ENCODE data around the gene TBL1XR1.

The TBL1XR1 gene

DNA sequence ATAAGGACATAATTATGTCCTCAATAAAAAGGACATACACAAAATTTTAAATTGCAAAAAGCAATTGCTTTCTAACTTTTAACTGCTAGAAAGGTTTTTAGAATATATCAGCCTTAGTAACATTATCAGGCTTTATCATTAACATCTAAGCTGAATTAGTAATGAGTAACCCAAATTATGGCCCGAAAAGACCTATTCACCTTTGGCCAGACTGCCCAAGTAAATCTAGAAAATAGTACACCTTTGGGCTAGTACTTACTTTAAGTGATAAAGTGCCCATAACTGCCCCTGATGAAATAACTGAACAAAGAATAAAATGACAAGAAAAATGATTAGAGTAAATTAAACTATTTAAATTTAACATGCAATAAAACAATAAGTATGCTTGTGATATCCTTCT, 117.2 kb downstream of the TBL1XR1 start:
- Histone ChIP-seq H3K27me3 (ENCODE audit: control insufficient read depth in 3 of 3, insufficient read depth in 3 of 3, low read depth in 1 of 3, low read length in 3 of 3) (no peaks in the 10 kb centered on the region), H3K4me1 (ENCODE audit: control insufficient read depth in 2 of 2, insufficient read depth in 1 of 2, low read depth in 1 of 2, low read length in 2 of 2) (no peaks in the 10 kb centered on the region), H3K27ac (replicated peaks; ENCODE audit: low read length) (no peak overlapping the region), H2BK5ac (ENCODE audit: low read length) (no peak overlapping the region), H3K9me3 (replicated peaks in 1 of 2; ENCODE audit: control insufficient read depth in 2 of 2, insufficient read depth in 1 of 2, low read depth in 1 of 2, low read length in 2 of 2) (peaks cover 0 to 28% of the 10 kb centered on the region in 2 donors), H2BK12ac (ENCODE audit: low read length) (no peak overlapping the region), H4K91ac (ENCODE audit: low read depth, low read length, poor library complexity) (no peak overlapping the region), H3K4me2 (ENCODE audit: insufficient read depth, low read length, poor library complexity, severe bottlenecking) (no peak overlapping the region), H4K8ac (ENCODE audit: low read depth, low read length) (no peak overlapping the region), H2BK120ac (ENCODE audit: low read depth, low read length) (no peak overlapping the region), H2BK15ac (ENCODE audit: low read length) (no peak overlapping the region), H2AFZ (ENCODE audit: low read length) (no peak overlapping the region), H3K14ac (ENCODE audit: low read length) (no peak overlapping the region), H3K18ac (ENCODE audit: low read length) (no peak overlapping the region), H3K23ac (ENCODE audit: low read depth, low read length, poor library complexity) (no peak overlapping the region), H2AK5ac (ENCODE audit: low read depth, low read length) (no peak overlapping the region), H3K9ac (ENCODE audit: low read depth, low read length, poor library complexity) (no peak overlapping the region), H3K36me3 (replicated peaks in 1 of 2; ENCODE audit: control insufficient read depth in 2 of 2, insufficient read depth in 2 of 2, low read length in 2 of 2) (peaks cover 0 to 74% of the 10 kb centered on the region in 2 donors), H3K4me3 (ENCODE audit: low read length in 2 of 2) (no peak overlapping the region), H3K79me1 (ENCODE audit: low read depth, low read length) (no peaks in the 10 kb centered on the region), H3K4ac (ENCODE audit: low read length) (no peak overlapping the region)
- WGBS, 2 donors (ENCODE audit: extremely low coverage in 2 of 2, insufficient read length in 2 of 2, insufficient replicate concordance in 1 of 2): no CpG with 5 or more reads among the region's 1 CpG
- no peak for DNase-seq (ENCODE audit: low spot score)

DNA sequence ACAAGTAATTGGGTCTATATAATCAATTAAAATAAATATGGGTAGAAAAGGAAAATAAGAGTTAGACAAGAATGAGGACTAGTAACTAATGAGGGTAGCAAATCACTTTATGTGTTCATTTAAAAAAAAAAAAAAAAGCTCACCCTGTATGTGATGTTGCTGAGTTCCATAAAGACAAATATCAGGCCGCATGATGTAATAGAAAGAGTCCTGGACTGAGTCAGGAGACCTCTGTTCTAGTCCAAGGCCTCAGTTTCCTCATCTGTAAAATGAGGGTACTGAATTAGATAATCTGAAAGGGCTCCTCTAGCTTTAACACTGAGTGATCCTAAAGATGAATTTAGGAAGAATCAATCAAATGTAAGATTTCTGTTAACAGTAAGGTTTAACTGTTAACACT, 117.6 kb downstream of the TBL1XR1 start:
- Histone ChIP-seq H3K23ac (ENCODE audit: low read depth, low read length, poor library complexity) (no peak overlapping the region), H4K91ac (ENCODE audit: low read depth, low read length, poor library complexity) (no peak overlapping the region), H3K18ac (ENCODE audit: low read length) (no peak overlapping the region), H3K79me1 (ENCODE audit: low read depth, low read length) (no peaks in the 10 kb centered on the region), H2AFZ (ENCODE audit: low read length) (no peak overlapping the region), H3K4me3 (ENCODE audit: low read length in 2 of 2) (no peak overlapping the region), H2BK12ac (ENCODE audit: low read length) (no peak overlapping the region), H2AK5ac (ENCODE audit: low read depth, low read length) (no peak overlapping the region), H3K4me1 (ENCODE audit: control insufficient read depth in 2 of 2, insufficient read depth in 1 of 2, low read depth in 1 of 2, low read length in 2 of 2) (no peaks in the 10 kb centered on the region), H2BK15ac (ENCODE audit: low read length) (no peak overlapping the region), H2BK5ac (ENCODE audit: low read length) (no peak overlapping the region), H3K4me2 (ENCODE audit: insufficient read depth, low read length, poor library complexity, severe bottlenecking) (no peak overlapping the region), H3K4ac (ENCODE audit: low read length) (no peak overlapping the region), H3K36me3 (replicated peaks in 1 of 2; ENCODE audit: control insufficient read depth in 2 of 2, insufficient read depth in 2 of 2, low read length in 2 of 2) (peaks cover 0 to 74% of the 10 kb centered on the region in 2 donors), H3K9ac (ENCODE audit: low read depth, low read length, poor library complexity) (no peak overlapping the region), H3K27me3 (ENCODE audit: control insufficient read depth in 3 of 3, insufficient read depth in 3 of 3, low read depth in 1 of 3, low read length in 3 of 3) (no peaks in the 10 kb centered on the region), H2BK120ac (ENCODE audit: low read depth, low read length) (no peak overlapping the region), H4K8ac (ENCODE audit: low read depth, low read length) (no peak overlapping the region), H3K9me3 (replicated peaks in 1 of 2; ENCODE audit: control insufficient read depth in 2 of 2, insufficient read depth in 1 of 2, low read depth in 1 of 2, low read length in 2 of 2) (peaks cover 1 to 31% of the 10 kb centered on the region in 2 donors), H3K27ac (replicated peaks; ENCODE audit: low read length) (no peak overlapping the region), H3K14ac (ENCODE audit: low read length) (no peak overlapping the region)
- DNase-seq (ENCODE audit: low spot score): no peak
- no CpG with 5 or more reads among the region's 1 CpG for WGBS, 2 donors (ENCODE audit: extremely low coverage in 2 of 2, insufficient read length in 2 of 2, insufficient replicate concordance in 1 of 2)

DNA sequence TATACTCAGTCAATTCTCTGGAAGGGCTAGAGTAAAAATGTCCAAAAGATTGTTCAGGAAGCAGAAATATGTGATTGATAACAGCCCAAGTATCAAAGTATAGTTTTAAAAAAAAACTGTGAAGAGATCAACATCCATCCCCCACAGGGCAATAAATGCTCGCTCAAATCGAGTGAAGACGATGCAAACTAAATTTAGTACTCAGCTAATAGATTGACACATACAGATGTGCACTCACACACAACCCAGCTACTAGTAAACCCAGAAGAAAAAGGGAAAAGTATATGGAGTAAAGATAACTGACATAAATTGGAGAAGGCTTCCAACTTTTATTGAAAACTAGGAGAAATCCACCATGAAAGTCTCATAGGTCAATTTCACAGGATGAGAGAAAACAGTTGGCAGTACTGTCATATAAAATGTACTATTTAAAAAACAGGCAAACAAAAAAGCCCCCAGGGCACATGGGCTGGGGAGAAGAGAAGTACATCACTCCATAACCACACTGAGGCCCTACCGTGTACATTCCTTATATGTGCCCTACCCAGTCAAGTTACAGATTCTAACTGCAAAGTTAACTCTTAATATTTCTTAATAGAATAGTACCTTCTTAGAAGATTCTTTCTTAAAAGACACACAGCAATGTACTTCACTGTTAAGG, 125.7 kb downstream of the TBL1XR1 start:
- no peak overlapping the region for H3K4me3 ChIP-seq (ENCODE audit: low read length in 2 of 2)
- no peak overlapping the region for H3K14ac ChIP-seq (ENCODE audit: low read length)
- no peak overlapping the region for H2AFZ ChIP-seq (ENCODE audit: low read length)
- no peak overlapping the region for H3K9ac ChIP-seq (ENCODE audit: low read depth, low read length, poor library complexity)
- no peaks in the 10 kb centered on the region for H3K27me3 ChIP-seq (ENCODE audit: control insufficient read depth in 3 of 3, insufficient read depth in 3 of 3, low read depth in 1 of 3, low read length in 3 of 3)
- H2BK15ac ChIP-seq (ENCODE audit: low read length): no peak overlapping the region
- no peaks in the 10 kb centered on the region for H3K79me1 ChIP-seq (ENCODE audit: low read depth, low read length)
- no peak overlapping the region for H2AK5ac ChIP-seq (ENCODE audit: low read depth, low read length)
- no peak overlapping the region for H3K27ac ChIP-seq (replicated peaks; ENCODE audit: low read length)
- H3K36me3 ChIP-seq (replicated peaks in 1 of 2; ENCODE audit: control insufficient read depth in 2 of 2, insufficient read depth in 2 of 2, low read length in 2 of 2): peaks cover 0 to 59% of the 10 kb centered on the region in 2 donors
- no peak overlapping the region for H4K8ac ChIP-seq (ENCODE audit: low read depth, low read length)
- H2BK5ac ChIP-seq (ENCODE audit: low read length): no peak overlapping the region
- H3K4me1 ChIP-seq (ENCODE audit: control insufficient read depth in 2 of 2, insufficient read depth in 1 of 2, low read depth in 1 of 2, low read length in 2 of 2): no peaks in the 10 kb centered on the region
- no peak overlapping the region for H3K4me2 ChIP-seq (ENCODE audit: insufficient read depth, low read length, poor library complexity, severe bottlenecking)
- WGBS, 2 donors (ENCODE audit: extremely low coverage in 2 of 2, insufficient read length in 2 of 2, insufficient replicate concordance in 1 of 2): no CpG with 5 or more reads among the region's 4 CpGs
- DNase-seq (ENCODE audit: low spot score): no peak
- no peak overlapping the region for H3K4ac ChIP-seq (ENCODE audit: low read length)
- no peak overlapping the region for H4K91ac ChIP-seq (ENCODE audit: low read depth, low read length, poor library complexity)
- no peak overlapping the region for H3K18ac ChIP-seq (ENCODE audit: low read length)
- H3K23ac ChIP-seq (ENCODE audit: low read depth, low read length, poor library complexity): no peak overlapping the region
- no peak overlapping the region for H2BK120ac ChIP-seq (ENCODE audit: low read depth, low read length)
- H2BK12ac ChIP-seq (ENCODE audit: low read length): no peak overlapping the region
- peaks cover 3 to 24% of the 10 kb centered on the region in 2 donors for H3K9me3 ChIP-seq (replicated peaks in 1 of 2; ENCODE audit: control insufficient read depth in 2 of 2, insufficient read depth in 1 of 2, low read depth in 1 of 2, low read length in 2 of 2)

DNA sequence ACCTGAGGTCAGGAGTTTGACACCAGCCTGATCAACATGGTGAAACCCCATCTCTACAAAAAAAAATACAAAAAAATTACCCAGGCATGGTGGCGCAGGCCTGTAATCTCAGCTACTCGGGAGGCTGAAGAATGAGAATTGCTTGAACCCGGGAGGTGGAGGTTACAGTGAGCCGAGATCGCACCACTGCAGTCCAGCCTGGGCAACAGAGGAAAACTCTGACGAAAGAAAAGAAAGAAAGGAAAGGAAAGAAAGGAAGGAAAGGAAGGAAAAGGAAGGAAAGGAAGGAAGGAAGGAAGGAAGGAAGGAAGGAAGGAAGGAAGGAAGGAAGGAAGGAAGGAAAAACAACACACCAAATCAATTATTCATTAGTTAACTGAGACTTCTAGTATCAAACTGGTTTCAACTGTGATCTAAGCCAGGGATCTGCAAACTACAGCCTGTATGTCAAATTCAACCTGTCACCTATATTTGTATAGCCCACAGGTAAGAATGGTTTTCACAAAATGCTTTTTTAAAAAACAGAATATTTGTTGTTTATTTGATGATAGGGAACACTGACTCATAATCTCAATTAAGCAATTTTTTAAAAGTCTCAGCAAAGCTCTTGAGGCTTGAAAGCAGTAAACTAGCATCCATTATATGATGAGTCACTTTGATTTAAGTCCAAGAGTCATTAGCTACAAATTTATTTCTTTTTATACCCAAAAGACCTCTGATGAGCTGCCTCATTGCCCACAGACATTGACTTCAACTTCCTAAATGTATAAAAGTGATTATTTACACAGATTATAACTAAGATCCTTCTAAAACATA, 127.6 kb downstream of the TBL1XR1 start:
- Histone ChIP-seq H3K18ac (ENCODE audit: low read length) (no peak overlapping the region), H3K36me3 (replicated peaks in 1 of 2; ENCODE audit: control insufficient read depth in 2 of 2, insufficient read depth in 2 of 2, low read length in 2 of 2) (peaks cover 0 to 49% of the 10 kb centered on the region in 2 donors), H3K27me3 (ENCODE audit: control insufficient read depth in 3 of 3, insufficient read depth in 3 of 3, low read depth in 1 of 3, low read length in 3 of 3) (no peaks in the 10 kb centered on the region), H2BK12ac (ENCODE audit: low read length) (no peak overlapping the region), H3K27ac (replicated peaks; ENCODE audit: low read length) (no peak overlapping the region), H3K9ac (ENCODE audit: low read depth, low read length, poor library complexity) (no peak overlapping the region), H2BK15ac (ENCODE audit: low read length) (no peak overlapping the region), H3K14ac (ENCODE audit: low read length) (no peak overlapping the region), H3K79me1 (ENCODE audit: low read depth, low read length) (no peaks in the 10 kb centered on the region), H2BK120ac (ENCODE audit: low read depth, low read length) (no peak overlapping the region), H3K9me3 (replicated peaks in 1 of 2; ENCODE audit: control insufficient read depth in 2 of 2, insufficient read depth in 1 of 2, low read depth in 1 of 2, low read length in 2 of 2) (peaks cover 2 to 7% of the 10 kb centered on the region in 2 donors), H3K4me3 (ENCODE audit: low read length in 2 of 2) (no peak overlapping the region), H3K4ac (ENCODE audit: low read length) (no peak overlapping the region), H2BK5ac (ENCODE audit: low read length) (no peak overlapping the region), H3K23ac (ENCODE audit: low read depth, low read length, poor library complexity) (no peak overlapping the region), H2AFZ (ENCODE audit: low read length) (no peak overlapping the region), H2AK5ac (ENCODE audit: low read depth, low read length) (no peak overlapping the region), H4K91ac (ENCODE audit: low read depth, low read length, poor library complexity) (no peak overlapping the region), H4K8ac (ENCODE audit: low read depth, low read length) (no peak overlapping the region), H3K4me1 (ENCODE audit: control insufficient read depth in 2 of 2, insufficient read depth in 1 of 2, low read depth in 1 of 2, low read length in 2 of 2) (peaks cover 0 to 2% of the 10 kb centered on the region in 2 donors), H3K4me2 (ENCODE audit: insufficient read depth, low read length, poor library complexity, severe bottlenecking) (no peak overlapping the region)
- DNase-seq (ENCODE audit: low spot score): no peak
- WGBS, 2 donors (ENCODE audit: extremely low coverage in 2 of 2, insufficient read length in 2 of 2, insufficient replicate concordance in 1 of 2): no CpG with 5 or more reads among the region's 6 CpGs

Data from neuronal stem cell (in vitro differentiated cells).